MCF 10A (cell line): ENCODE data around the gene MYLK. TPM values are rescaled to one million over a fixed set of nuclear protein-coding genes. Genes with fewer than 3 reads are reported as not detected.

Source experiments
- BruUV-seq: library from RNA; stranded (reverse); fragments of 400-500 nt; replicated peaks from 2 replicates; lab custom pipeline; 2021; lab: Mats Ljungman, UMichigan
- CTCF ChIA-PET: fragments of 300-600 bp; sonication (Branson Sonifier 250); formaldehyde crosslinking; extraction: SDS; loops from one replicate; lab custom pipeline; 2021; ENCODE audit warnings: antibody characterized with exemption, inconsistent platforms; lab: Yijun Ruan, JAX
- POLR2A ChIA-PET: fragments of 300-600, 350-650 bp; sonication (Branson Sonifier 250); formaldehyde crosslinking; extraction: SDS; loops from one replicate; lab custom pipeline; 2020; ENCODE audit warnings: antibody characterized with exemption, inconsistent platforms; lab: Yijun Ruan, JAX
- DNase-seq: peaks from one replicate; pipeline ENCODE4 v3.0.0-alpha.2; 2018; ENCODE audit not compliant: unreplicated experiment
- H3K27ac Mint-ChIP-seq: one replicate; pipeline ENCODE4 v1.8.0; 2022; ENCODE audit warnings: mild to moderate bottlenecking, low read depth, mixed read lengths; ENCODE audit not compliant: unreplicated experiment
- H3K27me3 Mint-ChIP-seq: one replicate; pipeline ENCODE4 v1.8.0; 2022; ENCODE audit warnings: mixed read lengths; ENCODE audit not compliant: insufficient read depth, unreplicated experiment
- H3K36me3 Mint-ChIP-seq: one replicate; pipeline ENCODE4 v1.8.0; 2022; ENCODE audit warnings: mild to moderate bottlenecking, moderate library complexity, mixed read lengths; ENCODE audit not compliant: insufficient read depth, unreplicated experiment
- H3K4me1 Mint-ChIP-seq: one replicate; pipeline ENCODE4 v1.8.0; 2022; ENCODE audit warnings: mixed read lengths; ENCODE audit not compliant: insufficient read depth, unreplicated experiment
- H3K4me3 Mint-ChIP-seq: one replicate; pipeline ENCODE4 v1.8.0; 2022; ENCODE audit warnings: mild to moderate bottlenecking, moderate library complexity, mixed read lengths; ENCODE audit not compliant: unreplicated experiment
- H3K9me3 Mint-ChIP-seq: one replicate; pipeline ENCODE4 v1.8.0; 2022; ENCODE audit warnings: mixed read lengths; ENCODE audit not compliant: unreplicated experiment
- CTCF ChIP-seq: fragments of 200-600 bp; IDR thresholded peaks from one replicate; pipeline ENCODE4 v1.8.0; 2022; ENCODE audit warnings: antibody characterized with exemption, mild to moderate bottlenecking; ENCODE audit not compliant: unreplicated experiment
- intact Hi-C: fragments of 100-400 bp; cut with micrococcal nuclease; formaldehyde crosslinking; loops from 2 replicates; pipeline ENCODE4 v1.14.1; 2022
- total RNA-seq: library from RNA; stranded (reverse); gene quantifications from 2 replicates; pipeline ENCODE4 v1.2.3, GENCODE V29; 2022

MYLK gene
- total RNA-seq, 1 experiment from 2014 or later: 2.3 TPM

- intact Hi-C loops: no loop called here
- H3K4me1 Mint-ChIP-seq: peaks cover 16% of the 10 kb centered on the region
- H3K4me3 Mint-ChIP-seq: no peak overlapping the region
- TF ChIP-seq CTCF: no peak
- no peak overlapping the region for H3K27ac Mint-ChIP-seq
- H3K36me3 Mint-ChIP-seq: no peaks in the 10 kb centered on the region
- peaks cover 11% of the 10 kb centered on the region for H3K9me3 Mint-ChIP-seq
- peak; percentile 78 for DNase-seq
- ChIA-PET CTCF (interaction anchor here (0.6 kb wide), 1 partner anchor 47 kb away, joined by 3 read pairs; no protein-coding TSS in a partner anchor), POLR2A (no interaction called here)
- H3K27me3 Mint-ChIP-seq: no peaks in the 10 kb centered on the region
- no TSS peak for BruUV-seq
Measured at GRCh38 chr3:123834631-123835030, 49.5 kb downstream of the MYLK start.

- H3K27me3 Mint-ChIP-seq: no peaks in the 10 kb centered on the region
- no peak overlapping the region for H3K4me3 Mint-ChIP-seq
- peak; percentile 34 for DNase-seq
- CTCF ChIA-PET: no interaction called here
- no TSS peak for BruUV-seq
- no peaks in the 10 kb centered on the region for H3K36me3 Mint-ChIP-seq
- POLR2A ChIA-PET: no interaction called here
- H3K9me3 Mint-ChIP-seq: peaks cover 15% of the 10 kb centered on the region
- intact Hi-C loops: no loop called here
- H3K27ac Mint-ChIP-seq: no peak overlapping the region
- peaks cover 16% of the 10 kb centered on the region for H3K4me1 Mint-ChIP-seq
- TF ChIP-seq CTCF: no peak
Measured at GRCh38 chr3:123833398-123833785, 50.7 kb downstream of the MYLK start.

- intact Hi-C loops: no loop called here
- POLR2A ChIA-PET: no interaction called here
- BruUV-seq: no TSS peak
- no peak for TF ChIP-seq CTCF
- CTCF ChIA-PET: no interaction called here
- H3K9me3 Mint-ChIP-seq: peaks cover 12% of the 10 kb centered on the region
- no peak overlapping the region for H3K27ac Mint-ChIP-seq
- H3K36me3 Mint-ChIP-seq: no peaks in the 10 kb centered on the region
- H3K27me3 Mint-ChIP-seq: no peaks in the 10 kb centered on the region
- H3K4me3 Mint-ChIP-seq: no peak overlapping the region
- peaks cover 16% of the 10 kb centered on the region for H3K4me1 Mint-ChIP-seq
- peak; percentile 26 for DNase-seq
Measured at GRCh38 chr3:123832692-123833397, 51.3 kb downstream of the MYLK start.

GRCh38 chr3:123831420-123831819 lies 52.7 kb downstream of the MYLK start:
- intact Hi-C loops: no loop called here
- no peak for DNase-seq
- CTCF ChIA-PET: no interaction called here
- H3K36me3 Mint-ChIP-seq: no peaks in the 10 kb centered on the region
- TF ChIP-seq CTCF: no peak
- peaks cover 11% of the 10 kb centered on the region for H3K9me3 Mint-ChIP-seq
- no peak overlapping the region for H3K27ac Mint-ChIP-seq
- H3K27me3 Mint-ChIP-seq: no peaks in the 10 kb centered on the region
- no peak overlapping the region for H3K4me3 Mint-ChIP-seq
- BruUV-seq: no TSS peak
- POLR2A ChIA-PET: interaction anchor here (0.9 kb wide), 1 partner anchor 26 kb away, joined by 3 read pairs; no protein-coding TSS in a partner anchor
- peaks cover 16% of the 10 kb centered on the region for H3K4me1 Mint-ChIP-seq
